ENCODE results near the gene ZNF224. TPM values are rescaled to one million over a fixed set of nuclear protein-coding genes. Genes with fewer than 3 reads are reported as not detected.
"Not testable (repeated sequence)": the region's sequence is repeated elsewhere in the genome, so short reads cannot be mapped to it uniquely, and the experiment has no call there.

Gene ZNF224
- total RNA-seq, 1 experiment from 2014 or later = 14.8 TPM

DNA sequence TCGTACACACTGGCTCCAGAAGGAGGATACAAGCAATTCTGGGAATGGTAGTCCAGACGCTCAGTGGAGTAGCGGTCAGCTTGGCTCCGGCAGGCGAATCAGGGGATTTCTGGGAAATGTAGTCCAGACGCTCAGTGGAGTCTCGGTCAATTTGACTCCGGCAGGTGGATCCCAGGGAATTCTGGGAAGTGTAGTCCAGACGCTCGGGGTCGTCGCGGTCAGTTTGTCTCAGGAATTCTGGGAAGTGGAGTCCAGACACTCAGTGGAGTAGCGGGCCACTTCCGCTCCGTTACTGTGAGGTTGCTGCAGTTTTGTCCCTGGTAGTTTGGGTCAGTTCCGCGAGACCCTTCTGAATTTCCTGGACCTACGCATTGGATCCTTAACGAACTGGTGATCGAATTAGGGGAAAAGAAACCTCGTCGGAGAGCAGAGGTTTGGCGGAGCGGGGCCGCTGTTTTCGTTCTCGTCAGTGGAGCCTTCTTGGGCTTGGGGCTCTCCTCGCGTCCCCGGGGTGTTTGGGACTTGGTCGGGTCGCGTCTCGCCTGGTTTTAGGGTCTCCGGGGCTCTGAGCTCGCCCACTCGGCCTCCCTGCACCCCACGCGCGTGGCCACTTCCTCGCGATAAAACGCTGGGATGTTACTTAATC lies 19.1 kb downstream of the ZNF224 start, which contains the start of gene ZNF225:
ZNF225 (plus strand) TSS at position 262 of the 646 bp plus-strand sequence. CDS start 2,429 bp downstream, outside the sequence.
- peaks cover 34% of the 10 kb centered on the region for H3K9me3 Mint-ChIP-seq
- no peaks in the 10 kb centered on the region for H3K27me3 Mint-ChIP-seq (ENCODE audit: low read depth)
- ChIA-PET CTCF (no interaction called here), POLR2A (interaction anchor here (1.1 to 1.2 kb wide), 3 partner anchors 18 to 286 kb away, joined by 3 to 8 read pairs (median 3); partner anchors contain the start of genes ZNF226 and ZNF283)
- peak within 1 kb of the TSS; percentile 93 for H3K27ac Mint-ChIP-seq
- peak within 1 kb of the TSS; percentile 98 for H3K4me3 Mint-ChIP-seq
- peaks cover 42% of the 10 kb centered on the region for H3K36me3 Mint-ChIP-seq
- no peak for TF ChIP-seq RORB (CRISPR knock-in tag; IDR thresholded peaks at IDR 0.05)
- peak; percentile 42; the same call in 1 of the 2 replicates for TF ChIP-seq SP1 (CRISPR knock-in tag; conservative IDR thresholded peaks at IDR 0.05)
- peak; percentile 53 for TF ChIP-seq ZNF121 (CRISPR knock-in tag; IDR thresholded peaks at IDR 0.05)
- TF ChIP-seq GABPB1 (CRISPR knock-in tag; IDR thresholded peaks at IDR 0.05) = peak; percentile 61
- TF ChIP-seq, protein P1, sequence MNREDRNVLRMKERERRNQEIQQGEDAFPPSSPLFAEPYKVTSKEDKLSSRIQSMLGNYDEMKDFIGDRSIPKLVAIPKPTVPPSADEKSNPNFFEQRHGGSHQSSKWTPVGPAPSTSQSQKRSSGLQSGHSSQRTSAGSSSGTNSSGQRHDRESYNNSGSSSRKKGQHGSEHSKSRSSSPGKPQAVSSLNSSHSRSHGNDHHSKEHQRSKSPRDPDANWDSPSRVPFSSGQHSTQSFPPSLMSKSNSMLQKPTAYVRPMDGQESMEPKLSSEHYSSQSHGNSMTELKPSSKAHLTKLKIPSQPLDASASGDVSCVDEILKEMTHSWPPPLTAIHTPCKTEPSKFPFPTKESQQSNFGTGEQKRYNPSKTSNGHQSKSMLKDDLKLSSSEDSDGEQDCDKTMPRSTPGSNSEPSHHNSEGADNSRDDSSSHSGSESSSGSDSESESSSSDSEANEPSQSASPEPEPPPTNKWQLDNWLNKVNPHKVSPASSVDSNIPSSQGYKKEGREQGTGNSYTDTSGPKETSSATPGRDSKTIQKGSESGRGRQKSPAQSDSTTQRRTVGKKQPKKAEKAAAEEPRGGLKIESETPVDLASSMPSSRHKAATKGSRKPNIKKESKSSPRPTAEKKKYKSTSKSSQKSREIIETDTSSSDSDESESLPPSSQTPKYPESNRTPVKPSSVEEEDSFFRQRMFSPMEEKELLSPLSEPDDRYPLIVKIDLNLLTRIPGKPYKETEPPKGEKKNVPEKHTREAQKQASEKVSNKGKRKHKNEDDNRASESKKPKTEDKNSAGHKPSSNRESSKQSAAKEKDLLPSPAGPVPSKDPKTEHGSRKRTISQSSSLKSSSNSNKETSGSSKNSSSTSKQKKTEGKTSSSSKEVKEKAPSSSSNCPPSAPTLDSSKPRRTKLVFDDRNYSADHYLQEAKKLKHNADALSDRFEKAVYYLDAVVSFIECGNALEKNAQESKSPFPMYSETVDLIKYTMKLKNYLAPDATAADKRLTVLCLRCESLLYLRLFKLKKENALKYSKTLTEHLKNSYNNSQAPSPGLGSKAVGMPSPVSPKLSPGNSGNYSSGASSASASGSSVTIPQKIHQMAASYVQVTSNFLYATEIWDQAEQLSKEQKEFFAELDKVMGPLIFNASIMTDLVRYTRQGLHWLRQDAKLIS (CRISPR knock-in tag; IDR thresholded peaks at IDR 0.05; ENCODE audit: borderline replicate concordance) = no peak
- no peak for TF ChIP-seq IRF2 (CRISPR knock-in tag; IDR thresholded peaks at IDR 0.05; ENCODE audit: borderline replicate concordance, low read depth)
- TF ChIP-seq CREM (CRISPR knock-in tag; IDR thresholded peaks at IDR 0.05) = no peak
- TF ChIP-seq ZNF532 (CRISPR knock-in tag; IDR thresholded peaks at IDR 0.05; ENCODE audit: borderline replicate concordance) = no peak
- no peak for TF ChIP-seq MXD4 (CRISPR knock-in tag; IDR thresholded peaks at IDR 0.05; ENCODE audit: borderline replicate concordance)
- TF ChIP-seq NFATC4 (CRISPR knock-in tag; IDR thresholded peaks at IDR 0.05) = no peak
- DNase-seq (ENCODE audit: low spot score) (peak; percentile 95), ATAC-seq (peak; percentile 94)
- H3K4me1 Mint-ChIP-seq = peaks cover 9% of the 10 kb centered on the region

DNA sequence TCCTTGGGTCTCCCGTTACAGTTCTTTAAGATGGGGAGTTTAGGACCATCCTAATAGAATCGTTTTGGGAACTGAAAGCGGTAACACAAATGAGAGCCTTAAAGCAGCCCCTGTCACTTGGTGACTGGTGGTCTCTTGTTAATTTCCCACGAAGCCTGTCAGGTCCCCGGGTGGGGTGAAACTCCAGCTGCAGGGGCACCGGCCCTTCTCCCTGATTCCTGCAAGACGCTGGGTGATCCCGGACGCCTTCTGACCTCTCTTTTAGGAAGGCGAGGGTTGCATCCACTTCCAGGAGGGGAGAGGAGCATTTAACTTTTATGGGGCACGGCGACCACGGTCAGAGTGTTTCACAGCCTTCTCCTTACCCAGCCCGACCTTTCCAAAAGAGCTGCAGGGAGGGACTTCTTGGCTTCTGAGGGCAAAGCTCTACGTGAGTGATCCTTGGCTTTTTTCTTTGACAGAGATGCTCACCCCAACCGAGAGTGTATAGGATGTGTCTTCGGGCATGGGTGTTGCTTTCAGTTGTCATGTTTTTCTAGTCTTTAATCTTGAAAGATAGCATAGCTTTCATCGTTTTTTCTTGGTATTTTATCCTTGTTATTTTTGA lies 19.7 kb downstream of the ZNF224 start:
- TF ChIP-seq, protein P2, sequence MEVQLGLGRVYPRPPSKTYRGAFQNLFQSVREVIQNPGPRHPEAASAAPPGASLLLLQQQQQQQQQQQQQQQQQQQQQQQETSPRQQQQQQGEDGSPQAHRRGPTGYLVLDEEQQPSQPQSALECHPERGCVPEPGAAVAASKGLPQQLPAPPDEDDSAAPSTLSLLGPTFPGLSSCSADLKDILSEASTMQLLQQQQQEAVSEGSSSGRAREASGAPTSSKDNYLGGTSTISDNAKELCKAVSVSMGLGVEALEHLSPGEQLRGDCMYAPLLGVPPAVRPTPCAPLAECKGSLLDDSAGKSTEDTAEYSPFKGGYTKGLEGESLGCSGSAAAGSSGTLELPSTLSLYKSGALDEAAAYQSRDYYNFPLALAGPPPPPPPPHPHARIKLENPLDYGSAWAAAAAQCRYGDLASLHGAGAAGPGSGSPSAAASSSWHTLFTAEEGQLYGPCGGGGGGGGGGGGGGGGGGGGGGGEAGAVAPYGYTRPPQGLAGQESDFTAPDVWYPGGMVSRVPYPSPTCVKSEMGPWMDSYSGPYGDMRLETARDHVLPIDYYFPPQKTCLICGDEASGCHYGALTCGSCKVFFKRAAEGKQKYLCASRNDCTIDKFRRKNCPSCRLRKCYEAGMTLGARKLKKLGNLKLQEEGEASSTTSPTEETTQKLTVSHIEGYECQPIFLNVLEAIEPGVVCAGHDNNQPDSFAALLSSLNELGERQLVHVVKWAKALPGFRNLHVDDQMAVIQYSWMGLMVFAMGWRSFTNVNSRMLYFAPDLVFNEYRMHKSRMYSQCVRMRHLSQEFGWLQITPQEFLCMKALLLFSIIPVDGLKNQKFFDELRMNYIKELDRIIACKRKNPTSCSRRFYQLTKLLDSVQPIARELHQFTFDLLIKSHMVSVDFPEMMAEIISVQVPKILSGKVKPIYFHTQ (CRISPR knock-in tag; IDR thresholded peaks at IDR 0.05) = no peak
- TF ChIP-seq, protein P3, sequence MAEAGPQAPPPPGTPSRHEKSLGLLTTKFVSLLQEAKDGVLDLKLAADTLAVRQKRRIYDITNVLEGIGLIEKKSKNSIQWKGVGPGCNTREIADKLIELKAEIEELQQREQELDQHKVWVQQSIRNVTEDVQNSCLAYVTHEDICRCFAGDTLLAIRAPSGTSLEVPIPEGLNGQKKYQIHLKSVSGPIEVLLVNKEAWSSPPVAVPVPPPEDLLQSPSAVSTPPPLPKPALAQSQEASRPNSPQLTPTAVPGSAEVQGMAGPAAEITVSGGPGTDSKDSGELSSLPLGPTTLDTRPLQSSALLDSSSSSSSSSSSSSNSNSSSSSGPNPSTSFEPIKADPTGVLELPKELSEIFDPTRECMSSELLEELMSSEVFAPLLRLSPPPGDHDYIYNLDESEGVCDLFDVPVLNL (CRISPR knock-in tag; IDR thresholded peaks at IDR 0.05; ENCODE audit: borderline replicate concordance, low read depth) = no peak
- ATAC-seq (no peak), DNase-seq (ENCODE audit: low spot score) (no peak)
- Mint-ChIP-seq H3K36me3 (peaks cover 41% of the 10 kb centered on the region), H3K9me3 (peaks cover 29% of the 10 kb centered on the region), H3K27me3 (ENCODE audit: low read depth) (no peaks in the 10 kb centered on the region), H3K27ac (no peak overlapping the region), H3K4me3 (peak overlapping the region; percentile 98), H3K4me1 (peaks cover 9% of the 10 kb centered on the region)
- POLR2A ChIA-PET = interaction anchor here (1.1 kb wide), 1 partner anchor 51 kb away, joined by 8 read pairs; the partner anchor contains the start of gene ZNF226
- CTCF ChIA-PET = no interaction called here

DNA sequence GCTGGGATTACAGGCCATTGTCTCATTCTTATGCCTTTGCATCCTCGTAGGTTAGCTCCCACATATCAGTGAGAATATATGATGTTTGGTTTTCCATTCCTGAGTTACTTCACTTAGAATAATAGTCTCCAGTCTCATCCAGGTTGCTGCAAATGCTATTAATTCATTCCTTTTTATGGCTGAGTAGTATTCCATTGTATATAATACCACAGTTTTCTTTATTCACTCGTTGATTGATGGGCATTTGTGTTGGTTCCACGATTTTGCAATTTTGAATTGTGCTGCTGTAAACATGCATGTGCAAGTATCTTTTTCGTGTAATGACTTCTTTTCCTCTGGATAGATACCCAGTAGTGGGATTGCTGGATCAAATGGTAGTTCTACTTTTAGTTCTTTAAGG lies 27.0 kb downstream of the ZNF224 start:
- ATAC-seq; DNase-seq (ENCODE audit: low spot score); POLR2A ChIA-PET; H3K4me3 Mint-ChIP-seq; H3K27ac Mint-ChIP-seq; H3K27me3 Mint-ChIP-seq (ENCODE audit: low read depth); H3K4me1 Mint-ChIP-seq: not testable (repeated sequence)
- peaks cover 65% of the 10 kb centered on the region for H3K36me3 Mint-ChIP-seq
- CTCF ChIA-PET = interaction anchor here (0.5 kb wide), 1 partner anchor 59 kb away, joined by 4 read pairs; no protein-coding TSS in a partner anchor
- peaks cover 26% of the 10 kb centered on the region for H3K9me3 Mint-ChIP-seq
